GM12892 (cell line): ENCODE measurements around the gene PRB2.

Source experiments
- POLR2A ChIP-seq: IDR thresholded peaks from 2 replicates; pipeline ENCODE4 v1.6.1; 2011; ENCODE audit warnings: low read depth, low read length, control low read depth
- POLR2AphosphoS5 ChIP-seq: IDR thresholded peaks from 2 replicates; pipeline ENCODE4 v1.6.1; 2011; ENCODE audit warnings: low read depth, low read length, control low read depth

DNA sequence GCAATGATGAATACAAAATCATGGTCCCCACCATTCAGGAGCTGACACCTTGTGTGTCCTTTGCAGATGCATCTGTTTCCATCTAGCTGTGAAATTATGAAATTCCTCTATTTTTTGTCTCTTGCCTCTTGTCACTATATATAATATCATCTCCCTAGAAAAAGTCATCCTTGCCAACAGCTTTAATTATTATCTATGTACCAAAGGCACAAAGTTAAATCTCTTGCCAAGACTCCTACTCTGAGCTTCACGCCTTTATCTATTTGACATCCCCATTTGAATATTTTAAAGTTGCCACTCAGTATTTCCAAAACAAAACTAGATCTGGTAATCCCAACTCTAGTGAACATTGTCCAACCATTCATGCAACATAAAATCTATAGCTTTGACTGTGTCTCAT lies 32.0 kb upstream of the PRB2 start:
- TF ChIP-seq POLR2A (no peak), POLR2AphosphoS5 (no peak)
